Adipose tissue (tissue), 3 donors: ENCODE measurements around the gene CACNB1. TPM values are rescaled to one million over a fixed set of nuclear protein-coding genes. Genes with fewer than 3 reads are reported as not detected.

Experiments used
- H3K27ac ChIP-seq: one replicate; pipeline ENCODE4 v1.5.1; 2013; ENCODE audit warnings: low read depth, low read length
- WGBS, 3 donors: extraction: QIAGEN DNeasy Blood & Tissue Kit; methylation state at CpG; one replicate each; pipeline ENCODE4 v1.1.7; 2013; 5-methylcytosine and 5-hydroxymethylcytosine counted together
- polyA plus RNA-seq, 3 donors: library from polyadenylated mRNA; stranded (reverse); fragments of 200-250 nt; gene quantifications; one replicate each; pipeline ENCODE4 v1.2.3, GENCODE V29; 2013
- donor health status: healthy with polysubstance abuse.
- donor health status: Bipolar disorder and iron deficiency.
- donor health status: healthy.

The CACNB1 gene
- polyA plus RNA-seq, 3 donors = 1.4 to 4.6 (median 1.5) TPM

- 2 to 5% (median 2%) methylated on average over 33 to 39 of the region's 39 CpGs for WGBS, 3 donors
- H3K27ac ChIP-seq = no peak overlapping the region
These were observed 12.0 kb upstream of the CACNB1 start for GRCh38 chr17:39209317-39210092.

GRCh38 chr17:39208893-39209292, 11.4 kb upstream of the CACNB1 start:
- 52 to 67% (median 59%) methylated on average over 8 of the region's 8 CpGs for WGBS, 3 donors
- no peak overlapping the region for H3K27ac ChIP-seq

GRCh38 chr17:39208136-39208535, 10.7 kb upstream of the CACNB1 start:
- WGBS, 3 donors = 63 to 69% (median 65%) methylated on average over 7 of the region's 7 CpGs
- H3K27ac ChIP-seq = no peak overlapping the region

GRCh38 chr17:39205112-39205526, 7.7 kb upstream of the CACNB1 start:
- 75 to 89% (median 81%) methylated on average over 3 of the region's 3 CpGs for WGBS, 3 donors
- no peak overlapping the region for H3K27ac ChIP-seq

GRCh38 chr17:39204245-39204644, 6.8 kb upstream of the CACNB1 start:
- no peak overlapping the region for H3K27ac ChIP-seq
- 81 to 93% (median 83%) methylated on average over 8 of the region's 8 CpGs for WGBS, 3 donors

- H3K27ac ChIP-seq = peak overlapping the region; percentile 84
- WGBS, 3 donors = 29 to 37% (median 31%) methylated on average over 10 to 11 of the region's 11 CpGs
These were observed 3.6 kb upstream of the CACNB1 start for GRCh38 chr17:39200957-39201510.

GRCh38 chr17:39200070-39200879, 2.8 kb upstream of the CACNB1 start, which contains the start of gene RPL19:
Gene RPL19, plus strand, starts transcription at chr17:39200283. Its CDS starts 62 bp downstream, at chr17:39200345.
- WGBS, 3 donors = 0 to 1% (median 0%) methylated on average over 50 to 52 of the region's 52 CpGs
- H3K27ac ChIP-seq = peak within 1 kb of the TSS; percentile 84

GRCh38 chr17:39199820-39200069, 2.3 kb upstream of the CACNB1 start:
- H3K27ac ChIP-seq = no peak overlapping the region
- WGBS, 3 donors = 0 to 1% (median 1%) methylated on average over 10 of the region's 10 CpGs

GRCh38 chr17:39198186-39198566, 707 bp upstream of the CACNB1 start:
- 69 to 82% (median 75%) methylated on average over 4 of the region's 4 CpGs for WGBS, 3 donors
- H3K27ac ChIP-seq = no peak overlapping the region

GRCh38 chr17:39196808-39197291, 619 bp downstream of the CACNB1 start:
- 0 to 1% (median 1%) methylated on average over 28 to 30 of the region's 30 CpGs for WGBS, 3 donors
- H3K27ac ChIP-seq = no peak overlapping the region

GRCh38 chr17:39196241-39196807, 1.1 kb downstream of the CACNB1 start:
- no peak overlapping the region for H3K27ac ChIP-seq
- WGBS, 3 donors = 40 to 49% (median 43%) methylated on average over 8 of the region's 8 CpGs

GRCh38 chr17:39195568-39196160, 1.8 kb downstream of the CACNB1 start:
- 42 to 70% (median 48%) methylated on average over 8 of the region's 8 CpGs for WGBS, 3 donors
- H3K27ac ChIP-seq = no peak overlapping the region

- H3K27ac ChIP-seq = no peak overlapping the region
- WGBS, 3 donors = 70 to 81% (median 72%) methylated on average over 10 of the region's 10 CpGs
These were observed 2.4 kb downstream of the CACNB1 start for GRCh38 chr17:39194985-39195524.

GRCh38 chr17:39194089-39194984, 3.1 kb downstream of the CACNB1 start:
- 69 to 74% (median 73%) methylated on average over 20 of the region's 20 CpGs for WGBS, 3 donors
- no peak overlapping the region for H3K27ac ChIP-seq

GRCh38 chr17:39193346-39193745, 4.1 kb downstream of the CACNB1 start:
- WGBS, 3 donors = 68 to 85% (median 84%) methylated on average over 10 of the region's 10 CpGs
- no peak overlapping the region for H3K27ac ChIP-seq

- H3K27ac ChIP-seq = no peak overlapping the region
- WGBS, 3 donors = 94 to 97% (median 97%) methylated on average over 15 to 16 of the region's 16 CpGs
These were observed 4.6 kb downstream of the CACNB1 start for GRCh38 chr17:39192901-39193300.

GRCh38 chr17:39191750-39192510, 5.5 kb downstream of the CACNB1 start:
- WGBS, 3 donors = 91 to 94% (median 92%) methylated on average over 8 to 9 of the region's 9 CpGs
- no peak overlapping the region for H3K27ac ChIP-seq
